Stomach (tissue), 9 donors: ENCODE measurements around the gene ZDBF2. TPM values are rescaled to one million over a fixed set of nuclear protein-coding genes. Genes with fewer than 3 reads are reported as not detected.

Experiments used
- DNase-seq, 2 donors: peaks; one replicate each; pipeline versions ENCODE4 v3.0.0 to v3.0.0-alpha.2; 2013 to 2019
- H3K27ac ChIP-seq, 5 donors: fragments of 200-600 bp in 4 of 5; sonication (generic) in 4 of 5; one replicate each; pipeline ENCODE4 v1.5.1; 2013 to 2019; ENCODE audit warnings: mild to moderate bottlenecking in 1 of 5, moderate library complexity in 1 of 5
- H3K27me3 ChIP-seq, 3 donors: fragments of 200-600 bp; sonication (generic); one replicate each; pipeline ENCODE4 v1.5.1; 2017 to 2019; ENCODE audit warnings: mixed run types in 1 of 3
- H3K36me3 ChIP-seq, 4 donors: fragments of 200-600 bp; sonication (generic); 1 replicate in 3 of 4; 2 replicates in 1 of 4; pipeline ENCODE4 v1.5.1; 2016 to 2019
- H3K4me1 ChIP-seq, 4 donors: fragments of 200-600 bp; sonication (generic); one replicate each; pipeline ENCODE4 v1.5.1; 2016 to 2019
- H3K4me3 ChIP-seq, 4 donors: fragments of 200-600 bp; sonication (generic) in 3 of 4; one replicate each; pipeline ENCODE4 v1.5.1; 2016 to 2019; ENCODE audit warnings: mild to moderate bottlenecking in 1 of 4
- H3K9me3 ChIP-seq, 4 donors: fragments of 200-600 bp; sonication (generic); one replicate each; pipeline ENCODE4 v1.5.1; 2016 to 2019
- EP300 ChIP-seq: sonication (generic); formaldehyde crosslinking; IDR thresholded peaks from one replicate; pipeline ENCODE4 v1.6.1; 2017; ENCODE audit warnings: antibody characterized with exemption
- POLR2A ChIP-seq, 4 donors: fragments of 450-650 bp; IDR thresholded peaks; one replicate each; pipeline ENCODE4 v1.6.1; 2016; ENCODE audit warnings: antibody characterized with exemption in 4 of 4, control low read depth in 2 of 4, mild to moderate bottlenecking in 1 of 4, moderate library complexity in 1 of 4
- POLR2AphosphoS5 ChIP-seq, 3 donors: sonication (generic); formaldehyde crosslinking; IDR thresholded peaks; one replicate each; pipeline ENCODE4 v1.6.1; 2016; ENCODE audit warnings: antibody characterized with exemption in 3 of 3
- WGBS, 5 donors: extraction: QIAGEN DNeasy Blood & Tissue Kit in 3 of 5; methylation state at CpG; one replicate each; pipeline versions ENCODE4 v1.1.5 to v1.1.7; 2013 to 2018; 5-methylcytosine and 5-hydroxymethylcytosine counted together
- intact Hi-C: fragments of 100-400 bp; cut with DNase I; formaldehyde crosslinking; loops from one replicate; pipeline ENCODE4 v1.15.1; 2023; ENCODE audit warnings: low total_unique reads
- polyA plus RNA-seq, 3 donors: library from polyadenylated mRNA; stranded (reverse); fragments of 200-250 nt; gene quantifications; one replicate each; pipeline ENCODE4 v1.2.3, GENCODE V29; 2013
- total RNA-seq, 5 donors: library from RNA; depleted of rRNA; stranded (reverse); fragments of >200 nt; gene quantifications; one replicate each; pipeline versions ENCODE4 v1.1.0 to v1.2.3, GENCODE V29; 2014 to 2016
- TF ChIP-seq, protein P1 (sequence below), 7 experiments: fragments of 450-650 bp in 4 of 7; fragments of 200-600 bp in 3 of 7; sonication (generic) in 3 of 7; IDR thresholded peaks; one replicate each; pipeline ENCODE4 v1.5.1; 2016 to 2019; ENCODE audit warnings: antibody characterized with exemption in 7 of 7, control low read depth in 2 of 7, mild to moderate bottlenecking in 1 of 7
- donor health status: healthy with polysubstance abuse.
- donor health status: Bipolar disorder and iron deficiency.
- donor health status: healthy.

The ZDBF2 gene
- total and polyA plus RNA-seq, 8 donors = 0.93 to 38.5 (median 6.5) TPM

DNA sequence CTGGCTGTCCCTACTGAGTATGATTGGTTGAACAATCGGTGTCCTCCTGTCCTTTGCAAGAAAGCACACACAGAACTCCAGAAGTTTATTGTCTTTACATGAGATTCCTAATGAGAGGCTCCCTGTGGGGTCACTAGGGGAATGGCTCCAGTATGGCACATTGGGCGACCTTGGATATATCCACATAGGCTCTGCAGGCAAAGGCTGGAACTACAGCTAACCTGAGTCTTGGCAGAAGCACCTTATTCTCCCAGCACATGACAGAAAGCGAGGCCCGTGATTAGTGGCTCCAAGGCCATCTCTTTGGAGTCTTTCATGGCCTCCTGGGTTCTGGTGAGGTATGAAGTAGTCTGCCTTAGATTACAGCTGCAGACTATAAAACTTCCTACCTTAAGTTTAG, 49.0 kb downstream of the ZDBF2 start:
- TF ChIP-seq POLR2A (IDR thresholded peaks at IDR 0.05) = no peak
- TF ChIP-seq, protein P1, sequence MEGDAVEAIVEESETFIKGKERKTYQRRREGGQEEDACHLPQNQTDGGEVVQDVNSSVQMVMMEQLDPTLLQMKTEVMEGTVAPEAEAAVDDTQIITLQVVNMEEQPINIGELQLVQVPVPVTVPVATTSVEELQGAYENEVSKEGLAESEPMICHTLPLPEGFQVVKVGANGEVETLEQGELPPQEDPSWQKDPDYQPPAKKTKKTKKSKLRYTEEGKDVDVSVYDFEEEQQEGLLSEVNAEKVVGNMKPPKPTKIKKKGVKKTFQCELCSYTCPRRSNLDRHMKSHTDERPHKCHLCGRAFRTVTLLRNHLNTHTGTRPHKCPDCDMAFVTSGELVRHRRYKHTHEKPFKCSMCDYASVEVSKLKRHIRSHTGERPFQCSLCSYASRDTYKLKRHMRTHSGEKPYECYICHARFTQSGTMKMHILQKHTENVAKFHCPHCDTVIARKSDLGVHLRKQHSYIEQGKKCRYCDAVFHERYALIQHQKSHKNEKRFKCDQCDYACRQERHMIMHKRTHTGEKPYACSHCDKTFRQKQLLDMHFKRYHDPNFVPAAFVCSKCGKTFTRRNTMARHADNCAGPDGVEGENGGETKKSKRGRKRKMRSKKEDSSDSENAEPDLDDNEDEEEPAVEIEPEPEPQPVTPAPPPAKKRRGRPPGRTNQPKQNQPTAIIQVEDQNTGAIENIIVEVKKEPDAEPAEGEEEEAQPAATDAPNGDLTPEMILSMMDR (IDR thresholded peaks at IDR 0.05) = no peak
- no peak for TF ChIP-seq POLR2AphosphoS5 (IDR thresholded peaks at IDR 0.05)
- TF ChIP-seq EP300 = no peak
- Histone ChIP-seq H3K4me1 (no peaks in the 10 kb centered on the region), H3K36me3 (no peaks in the 10 kb centered on the region), H3K27me3 (no peaks in the 10 kb centered on the region), H3K27ac (no peak overlapping the region), H3K9me3 (peaks cover 0 to 13% (median 10%) of the 10 kb centered on the region in 4 donors), H3K4me3 (no peak overlapping the region)
- 78 to 86% (median 85%) methylated on average over 4 of the region's 4 CpGs for WGBS, 5 donors
- intact Hi-C loops = no loop called here
- no peak for DNase-seq

DNA sequence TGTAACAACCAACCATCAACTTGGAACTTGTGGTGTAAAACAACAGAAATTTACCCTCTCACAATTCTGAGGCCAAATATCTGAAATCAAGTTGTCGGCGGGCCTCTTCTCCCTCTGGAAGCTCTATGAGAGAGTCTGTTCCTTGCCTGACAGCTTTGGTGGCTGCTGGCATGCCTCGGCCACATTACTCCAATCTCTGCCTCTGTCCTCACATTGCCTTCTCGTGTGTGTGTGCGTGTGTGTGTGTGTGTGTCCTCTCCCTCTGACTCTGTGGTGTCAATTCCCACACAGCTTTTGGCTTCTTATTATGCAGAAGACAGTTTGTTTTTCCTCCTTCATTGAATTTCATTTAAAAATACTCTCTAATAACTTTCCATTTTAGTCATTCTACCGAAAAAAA, 50.4 kb downstream of the ZDBF2 start:
- H3K4me3 ChIP-seq = no peak overlapping the region
- no peaks in the 10 kb centered on the region for H3K36me3 ChIP-seq
- no peaks in the 10 kb centered on the region for H3K4me1 ChIP-seq
- H3K9me3 ChIP-seq = no peaks in the 10 kb centered on the region
- H3K27me3 ChIP-seq = no peaks in the 10 kb centered on the region
- no peak overlapping the region for H3K27ac ChIP-seq
- no peak for DNase-seq
- intact Hi-C loops = no loop called here
- WGBS, 5 donors = 69 to 84% (median 77%) methylated on average over 6 of the region's 6 CpGs
- TF ChIP-seq POLR2AphosphoS5 (IDR thresholded peaks at IDR 0.05) = no peak
- TF ChIP-seq POLR2A (IDR thresholded peaks at IDR 0.05) = no peak
- no peak for TF ChIP-seq EP300
- TF ChIP-seq, protein P1 (IDR thresholded peaks at IDR 0.05) = no peak

DNA sequence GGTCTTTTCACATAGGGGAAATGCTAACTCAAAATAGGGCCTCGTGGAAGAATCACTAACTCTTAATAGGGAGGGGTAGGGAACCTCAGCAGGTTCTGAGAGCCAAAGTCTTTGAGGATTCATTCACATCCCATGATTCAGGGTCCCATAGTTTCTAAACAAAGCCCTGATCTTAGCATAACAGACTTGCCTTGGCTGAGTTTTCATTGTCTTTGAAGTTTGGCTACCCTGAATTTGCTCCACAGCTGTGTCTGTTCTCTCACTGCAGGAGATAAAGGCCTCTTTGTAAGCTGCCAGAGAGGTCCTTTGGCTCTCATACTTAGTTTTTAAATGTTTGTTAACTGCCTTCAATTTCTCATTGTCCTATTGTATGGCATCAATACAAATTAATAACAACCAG, 54.5 kb downstream of the ZDBF2 start:
- Histone ChIP-seq H3K9me3 (no peaks in the 10 kb centered on the region), H3K4me3 (no peak overlapping the region), H3K27me3 (no peaks in the 10 kb centered on the region), H3K4me1 (no peaks in the 10 kb centered on the region), H3K27ac (no peak overlapping the region), H3K36me3 (no peaks in the 10 kb centered on the region)
- DNase-seq = no peak
- 14 to 71% (median 32%) methylated on average over 1 of the region's 1 CpG for WGBS, 5 donors
- intact Hi-C loops = no loop called here
- TF ChIP-seq POLR2A (IDR thresholded peaks at IDR 0.05) (no peak), POLR2AphosphoS5 (IDR thresholded peaks at IDR 0.05) (no peak), EP300 (no peak)
- TF ChIP-seq, protein P1 (IDR thresholded peaks at IDR 0.05) = no peak

DNA sequence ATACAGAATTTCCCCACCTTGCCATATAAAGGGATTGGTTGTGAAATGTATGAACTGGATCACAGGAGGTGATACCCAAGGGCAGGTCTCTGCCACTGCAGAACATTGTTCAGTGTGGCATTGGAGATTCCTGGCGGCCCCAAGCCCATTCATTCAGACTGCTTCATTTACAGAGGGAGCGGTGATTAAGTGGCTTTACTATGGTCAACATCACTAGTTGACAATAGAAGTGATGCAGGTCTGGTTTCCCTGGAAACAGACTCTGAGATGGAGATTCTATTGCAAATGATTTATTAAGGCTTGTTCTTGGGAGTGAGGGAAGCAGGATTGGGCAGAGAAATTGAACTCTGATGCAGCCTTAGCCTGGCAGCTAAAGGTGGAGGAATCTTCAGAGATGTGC, 62.4 kb downstream of the ZDBF2 start:
- WGBS, 5 donors = 47 to 71% (median 50%) methylated on average over 2 of the region's 2 CpGs
- Histone ChIP-seq H3K9me3 (no peaks in the 10 kb centered on the region), H3K36me3 (no peaks in the 10 kb centered on the region), H3K27me3 (no peaks in the 10 kb centered on the region), H3K4me1 (no peaks in the 10 kb centered on the region), H3K4me3 (no peak overlapping the region), H3K27ac (no peak overlapping the region)
- TF ChIP-seq, protein P1 (IDR thresholded peaks at IDR 0.05) = no peak
- TF ChIP-seq EP300 = no peak
- TF ChIP-seq POLR2A (IDR thresholded peaks at IDR 0.05) = no peak
- no peak for TF ChIP-seq POLR2AphosphoS5 (IDR thresholded peaks at IDR 0.05)
- intact Hi-C loops = no loop called here
- DNase-seq = no peak
